ENCODE data around the gene POR.

DNA sequence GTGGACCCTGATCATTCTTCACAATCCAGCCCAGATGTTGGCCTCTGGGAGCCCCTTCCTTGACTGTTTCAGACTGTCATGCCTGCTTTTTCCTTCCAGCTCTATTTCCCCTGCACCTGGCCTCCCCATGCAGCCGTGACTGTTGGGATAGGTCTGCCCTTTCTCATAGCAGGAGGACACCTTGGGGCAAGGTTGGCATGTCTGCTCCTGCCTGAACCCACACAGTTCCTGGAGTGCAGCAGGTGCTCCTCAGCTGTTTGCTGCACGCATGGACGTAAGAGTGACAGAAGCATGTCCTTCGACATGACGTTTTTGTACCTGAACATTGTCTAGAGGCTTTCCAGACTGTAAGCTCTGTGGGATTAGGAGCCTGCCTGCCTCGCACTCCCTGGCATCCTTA, 24.0 kb downstream of the POR start:
- no peak for TF ChIP-seq SUZ12 (IDR thresholded peaks at IDR 0.05)
- TF ChIP-seq SP1 (IDR thresholded peaks at IDR 0.05), result no peak
